ENCODE measurements around the gene SERP2.

DNA sequence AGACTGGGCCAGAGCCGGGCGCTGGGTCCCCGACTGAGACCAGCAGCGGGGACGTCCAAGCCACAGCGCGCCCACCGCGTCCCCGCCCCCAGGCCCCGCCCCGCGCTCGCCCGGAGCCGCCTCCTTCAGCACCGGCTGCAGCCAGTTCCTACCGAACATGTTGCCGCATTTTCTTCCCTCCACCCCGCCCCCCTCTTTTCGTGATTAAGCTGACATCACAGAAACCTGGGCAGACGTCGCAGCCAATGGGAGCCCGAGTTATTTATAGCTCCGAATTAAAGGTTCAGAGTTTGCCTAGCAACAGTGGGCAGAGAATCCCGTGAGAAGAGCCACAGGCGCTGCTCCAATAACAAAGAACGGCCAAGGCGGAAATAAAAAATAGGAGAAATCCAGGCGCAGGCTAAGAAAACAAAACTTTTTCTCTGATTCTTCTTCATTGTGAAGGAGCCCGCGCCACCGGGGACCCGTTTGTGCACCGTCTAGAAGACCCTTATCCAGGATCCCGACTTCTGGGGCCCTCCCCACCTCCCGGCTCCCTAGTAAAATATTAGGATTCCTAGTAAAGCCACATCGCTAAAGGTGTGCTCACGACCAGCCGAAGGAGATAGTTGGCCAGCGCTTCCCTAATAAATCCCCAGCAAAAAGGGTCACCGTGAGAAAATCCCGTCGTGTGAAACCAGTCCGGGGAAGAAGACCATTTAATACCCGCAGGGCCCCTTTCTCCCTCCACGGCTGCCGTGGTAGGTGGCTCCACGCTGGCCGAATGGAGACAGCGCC lies 61.7 kb downstream of the SERP2 start:
- TF ChIP-seq POLR2AphosphoS5 (IDR thresholded peaks at IDR 0.05): peak; percentile 68 to 92 (median 84)
- TF ChIP-seq, protein P1, sequence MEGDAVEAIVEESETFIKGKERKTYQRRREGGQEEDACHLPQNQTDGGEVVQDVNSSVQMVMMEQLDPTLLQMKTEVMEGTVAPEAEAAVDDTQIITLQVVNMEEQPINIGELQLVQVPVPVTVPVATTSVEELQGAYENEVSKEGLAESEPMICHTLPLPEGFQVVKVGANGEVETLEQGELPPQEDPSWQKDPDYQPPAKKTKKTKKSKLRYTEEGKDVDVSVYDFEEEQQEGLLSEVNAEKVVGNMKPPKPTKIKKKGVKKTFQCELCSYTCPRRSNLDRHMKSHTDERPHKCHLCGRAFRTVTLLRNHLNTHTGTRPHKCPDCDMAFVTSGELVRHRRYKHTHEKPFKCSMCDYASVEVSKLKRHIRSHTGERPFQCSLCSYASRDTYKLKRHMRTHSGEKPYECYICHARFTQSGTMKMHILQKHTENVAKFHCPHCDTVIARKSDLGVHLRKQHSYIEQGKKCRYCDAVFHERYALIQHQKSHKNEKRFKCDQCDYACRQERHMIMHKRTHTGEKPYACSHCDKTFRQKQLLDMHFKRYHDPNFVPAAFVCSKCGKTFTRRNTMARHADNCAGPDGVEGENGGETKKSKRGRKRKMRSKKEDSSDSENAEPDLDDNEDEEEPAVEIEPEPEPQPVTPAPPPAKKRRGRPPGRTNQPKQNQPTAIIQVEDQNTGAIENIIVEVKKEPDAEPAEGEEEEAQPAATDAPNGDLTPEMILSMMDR (IDR thresholded peaks at IDR 0.05): no peak
